K562 (cell line): ENCODE results near the gene NEU3. TPM values are rescaled to one million over a fixed set of nuclear protein-coding genes. Genes with fewer than 3 reads are reported as not detected.

ENCODE experiments used
- ATAC-seq: fragments of 200-7000 bp; cut with Tn5 transposase; 3 replicates; pipeline ENCODE4 v1.9.1; 2020; ENCODE audit warnings: moderate library complexity
- BruUV-seq: library from RNA; stranded (reverse); fragments of 400-500 nt; replicated peaks from 2 replicates; lab custom pipeline; 2021; lab: Mats Ljungman, UMichigan
- CTCF ChIA-PET: fragments of 300-600 bp; formaldehyde crosslinking; extraction: SDS; loops from one replicate; lab custom pipeline; 2021; ENCODE audit warnings: low intra/inter-chr PET ratio; lab: Yijun Ruan, JAX
- POLR2A ChIA-PET: fragments of 300-600, 350-650 bp; sonication (Branson Sonifier 250); formaldehyde crosslinking; extraction: SDS; loops from one replicate; lab custom pipeline; 2021; ENCODE audit warnings: antibody characterized with exemption, inconsistent platforms; lab: Yijun Ruan, JAX
- DNase-seq, 4 experiments: peaks; one replicate each; pipeline versions ENCODE4 v3.0.0 to v3.0.0-alpha.2; 2011 to 2018; ENCODE audit warnings: low spot score in 3 of 4, mixed read lengths in 3 of 4; ENCODE audit errors: extremely low read depth in 1 of 4
- FAIRE-seq: peaks from 2 replicates; lab custom pipeline; 2011; peaks lifted over from hg19 to GRCh38; lab: Jason Lieb, UNC
- H2AFZ ChIP-seq: 2 replicates; pipeline ENCODE4 v1.6.0; 2011; ENCODE audit warnings: low read depth, low read length, control low read depth, inconsistent platforms
- H3K27ac ChIP-seq: fragments of 200-600 bp; 3 replicates; pipeline ENCODE4 v1.8.0; 2011; ENCODE audit warnings: low read depth, mild to moderate bottlenecking, control low read depth, inconsistent platforms, low read length, moderate library complexity, mixed read lengths; ENCODE audit errors: extremely low read depth
- H3K27me3 ChIP-seq, 2 experiments: fragments of 300-600 bp in 1 of 2; 2 replicates in 1 of 2; 3 replicates in 1 of 2; pipeline versions ENCODE4 v1.6.0 to v1.8.0; 2011; ENCODE audit warnings: inconsistent platforms in 2 of 2, low read length in 2 of 2, mild to moderate bottlenecking in 1 of 2, mixed read lengths in 1 of 2, moderate library complexity in 1 of 2; ENCODE audit not compliant: control insufficient read depth in 2 of 2, insufficient read depth in 2 of 2
- H3K36me3 ChIP-seq: fragments of 300-600 bp; 3 replicates; pipeline ENCODE4 v1.8.0; 2011; ENCODE audit warnings: mild to moderate bottlenecking, low read length, inconsistent platforms; ENCODE audit not compliant: control insufficient read depth, insufficient read depth
- H3K4me1 ChIP-seq, 2 experiments: fragments of 200-600 bp in 1 of 2; replicated peaks in 1 of 2; 2 replicates in 1 of 2; 3 replicates in 1 of 2; pipeline versions ENCODE4 v1.5.1 to v1.8.0; 2011; ENCODE audit warnings: inconsistent platforms in 2 of 2, low read length in 2 of 2, mild to moderate bottlenecking in 1 of 2, mixed read lengths in 1 of 2, moderate library complexity in 1 of 2; ENCODE audit not compliant: control insufficient read depth in 2 of 2, insufficient read depth in 2 of 2
- H3K4me2 ChIP-seq: 2 replicates; pipeline ENCODE4 v1.6.1; 2011; ENCODE audit warnings: low read length, control low read depth, inconsistent platforms, mixed read lengths; ENCODE audit not compliant: insufficient read depth
- H3K4me3 ChIP-seq: fragments of 200-600 bp; sonication (generic), shearing (Covaris generic); 2 replicates; pipeline ENCODE4 v1.5.1; 2016; ENCODE audit warnings: control low read depth, inconsistent platforms
- H3K79me2 ChIP-seq: fragments of 200-600 bp; 3 replicates; pipeline ENCODE4 v1.8.0; 2011; ENCODE audit warnings: low read length, inconsistent platforms; ENCODE audit not compliant: control insufficient read depth, insufficient read depth
- H3K9ac ChIP-seq, 2 experiments: 2 replicates each; pipeline versions ENCODE4 v1.6.0 to v1.6.1; 2011; ENCODE audit warnings: low read depth in 2 of 2, low read length in 2 of 2, control low read depth in 1 of 2, inconsistent platforms in 1 of 2, mild to moderate bottlenecking in 1 of 2, mixed read lengths in 1 of 2; ENCODE audit not compliant: insufficient read depth in 1 of 2
- H3K9me1 ChIP-seq: one replicate; pipeline ENCODE4 v1.6.0; 2011; ENCODE audit warnings: inconsistent platforms, mild to moderate bottlenecking, low read length, moderate library complexity; ENCODE audit not compliant: control insufficient read depth, insufficient read depth
- H3K9me3 ChIP-seq: replicated peaks from 2 replicates; pipeline ENCODE4 v1.5.1; 2011; ENCODE audit warnings: low read depth, low read length, inconsistent platforms; ENCODE audit not compliant: control insufficient read depth, insufficient read depth
- H4K20me1 ChIP-seq: replicated peaks from 2 replicates; pipeline ENCODE4 v1.6.1; 2011; ENCODE audit warnings: low read length, inconsistent platforms, mixed read lengths; ENCODE audit not compliant: control insufficient read depth, insufficient read depth
- EWSR1 ChIP-seq: fragments of 450-650 bp; IDR thresholded peaks from 2 replicates; pipeline ENCODE4 v1.6.1; 2018; ENCODE audit warnings: borderline replicate concordance, mild to moderate bottlenecking, low read depth, moderate library complexity; ENCODE audit not compliant: partially characterized antibody
- GABPA ChIP-seq: fragments of 200-800 bp; sonication (Bioruptor generic); conservative IDR thresholded peaks from 2 replicates; pipeline ENCODE4 v1.6.1; 2016; ENCODE audit warnings: low read depth, missing genetic modification characterization, missing compliant biosample characterization
- ZNF436 ChIP-seq: fragments of 250-450, 450-650 bp; sonication (Bioruptor Pico); formaldehyde crosslinking; IDR thresholded peaks from 2 replicates; pipeline ENCODE4 v1.7.0; 2020; ENCODE audit warnings: mild to moderate bottlenecking
- WGBS: fragments of 100-300 bp; shearing (Covaris generic); methylation state at CpG from one replicate; pipeline ENCODE4 v1.1.6; 2016; ENCODE audit warnings: low coverage, mixed read lengths; ENCODE audit not compliant: insufficient coverage; ENCODE audit errors: missing lambda C conversion rate; 5-methylcytosine and 5-hydroxymethylcytosine counted together
- in situ Hi-C: fragments of 300-500 bp; cut with MboI; formaldehyde crosslinking; loops from 4 replicates; pipeline ENCODE4 v1.15.0; 2018; ENCODE audit warnings: inconsistent platforms, mixed read lengths
- intact Hi-C: fragments of 100-400 bp; cut with micrococcal nuclease; formaldehyde crosslinking; loops from 2 replicates; pipeline ENCODE4 v1.14.2; 2022
- polyA plus RNA-seq, 8 experiments: library from polyadenylated mRNA; depleted of rRNA in 4 of 8; stranded (reverse) in 5 of 8; unstranded in 3 of 8; fragments of >200 nt; fragmentation: Nextera tagmentation in 2 of 8; fragmentation: Illumina TruSeq in 1 of 8; extraction: Ambion mirVana in 2 of 8; extraction: Trizol in 1 of 8; gene quantifications; 2 replicates each; pipeline versions ENCODE4 v1.2.1 to v1.2.3, GENCODE V29; 2011 to 2014; ENCODE audit warnings: inconsistent platforms in 1 of 8, missing spikeins in 1 of 8
- total RNA-seq, 7 experiments: library from RNA; depleted of rRNA in 6 of 7; stranded (reverse); fragments of >200 nt in 6 of 7; fragmentation: Illumina TruSeq in 2 of 7; extraction: Trizol in 2 of 7; gene quantifications; 2 replicates each; pipeline versions ENCODE4 v1.2.1 to v1.2.3, GENCODE V29; 2011 to 2021; ENCODE audit warnings: low replicate concordance in 1 of 7
- TF ChIP-seq, protein P1 (sequence below): fragments of 250-450 bp; sonication (Bioruptor Pico); IDR thresholded peaks from 2 replicates; pipeline ENCODE4 v1.9.0; 2021; ENCODE audit warnings: mild to moderate bottlenecking, inconsistent platforms
- TF ChIP-seq, protein P2 (sequence below): fragments of 450-650 bp; IDR thresholded peaks from 2 replicates; pipeline ENCODE4 v1.6.1; 2016; ENCODE audit warnings: borderline replicate concordance

The NEU3 gene
- total and polyA plus RNA-seq, 9 of the 15 experiments (the other 6 are each of a cell fraction or from before 2014, with no cell fraction given), result 6.2 to 41.3 (median 31.1) TPM

DNA sequence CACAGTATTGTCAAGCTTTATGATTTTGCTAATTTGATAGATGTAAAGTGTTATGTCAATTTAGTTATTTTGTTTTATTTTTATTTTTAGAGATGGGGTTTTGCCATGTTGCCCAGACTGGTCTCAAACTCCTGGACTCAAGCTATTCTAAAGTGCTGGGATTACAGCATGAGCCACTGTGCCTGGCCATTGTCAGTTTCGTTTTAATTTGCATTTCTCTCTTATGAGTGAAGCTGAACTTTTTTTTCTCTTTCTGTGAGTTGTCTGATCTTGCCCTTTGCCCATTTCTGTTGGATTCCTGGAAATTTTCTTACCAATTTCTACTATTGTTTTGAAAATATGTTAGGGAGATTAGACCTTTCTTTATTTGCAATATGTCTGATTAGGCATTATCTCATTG is 15.5 kb downstream of the NEU3 start:
- Histone ChIP-seq H3K9ac (no peak overlapping the region), H2AFZ (no peak overlapping the region), H3K27me3 (no peaks in the 10 kb centered on the region), H3K4me2 (no peak overlapping the region), H3K36me3 (peaks cover 71% of the 10 kb centered on the region), H3K79me2 (no peaks in the 10 kb centered on the region), H3K4me1 (no peaks in the 10 kb centered on the region), H3K27ac (no peak overlapping the region), H4K20me1 (no peaks in the 10 kb centered on the region; the same call in 1 of the 2 replicates), H3K9me3 (no peaks in the 10 kb centered on the region), H3K4me3 (no peak overlapping the region), H3K9me1 (no peaks in the 10 kb centered on the region)
- no peak for ATAC-seq
- in situ Hi-C loops (no loop called here), intact Hi-C loops (no loop called here)
- no peak for DNase-seq
- no peak for FAIRE-seq
- CTCF ChIA-PET, result no interaction called here
- BruUV-seq, result no TSS peak
- POLR2A ChIA-PET, result no interaction called here
- no peak for TF ChIP-seq EWSR1
- no peak for TF ChIP-seq GABPA (tag)
- TF ChIP-seq, protein P1, sequence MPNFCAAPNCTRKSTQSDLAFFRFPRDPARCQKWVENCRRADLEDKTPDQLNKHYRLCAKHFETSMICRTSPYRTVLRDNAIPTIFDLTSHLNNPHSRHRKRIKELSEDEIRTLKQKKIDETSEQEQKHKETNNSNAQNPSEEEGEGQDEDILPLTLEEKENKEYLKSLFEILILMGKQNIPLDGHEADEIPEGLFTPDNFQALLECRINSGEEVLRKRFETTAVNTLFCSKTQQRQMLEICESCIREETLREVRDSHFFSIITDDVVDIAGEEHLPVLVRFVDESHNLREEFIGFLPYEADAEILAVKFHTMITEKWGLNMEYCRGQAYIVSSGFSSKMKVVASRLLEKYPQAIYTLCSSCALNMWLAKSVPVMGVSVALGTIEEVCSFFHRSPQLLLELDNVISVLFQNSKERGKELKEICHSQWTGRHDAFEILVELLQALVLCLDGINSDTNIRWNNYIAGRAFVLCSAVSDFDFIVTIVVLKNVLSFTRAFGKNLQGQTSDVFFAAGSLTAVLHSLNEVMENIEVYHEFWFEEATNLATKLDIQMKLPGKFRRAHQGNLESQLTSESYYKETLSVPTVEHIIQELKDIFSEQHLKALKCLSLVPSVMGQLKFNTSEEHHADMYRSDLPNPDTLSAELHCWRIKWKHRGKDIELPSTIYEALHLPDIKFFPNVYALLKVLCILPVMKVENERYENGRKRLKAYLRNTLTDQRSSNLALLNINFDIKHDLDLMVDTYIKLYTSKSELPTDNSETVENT (CRISPR knock-in tag), result no peak
- no peak for TF ChIP-seq ZNF436
- TF ChIP-seq, protein P2, sequence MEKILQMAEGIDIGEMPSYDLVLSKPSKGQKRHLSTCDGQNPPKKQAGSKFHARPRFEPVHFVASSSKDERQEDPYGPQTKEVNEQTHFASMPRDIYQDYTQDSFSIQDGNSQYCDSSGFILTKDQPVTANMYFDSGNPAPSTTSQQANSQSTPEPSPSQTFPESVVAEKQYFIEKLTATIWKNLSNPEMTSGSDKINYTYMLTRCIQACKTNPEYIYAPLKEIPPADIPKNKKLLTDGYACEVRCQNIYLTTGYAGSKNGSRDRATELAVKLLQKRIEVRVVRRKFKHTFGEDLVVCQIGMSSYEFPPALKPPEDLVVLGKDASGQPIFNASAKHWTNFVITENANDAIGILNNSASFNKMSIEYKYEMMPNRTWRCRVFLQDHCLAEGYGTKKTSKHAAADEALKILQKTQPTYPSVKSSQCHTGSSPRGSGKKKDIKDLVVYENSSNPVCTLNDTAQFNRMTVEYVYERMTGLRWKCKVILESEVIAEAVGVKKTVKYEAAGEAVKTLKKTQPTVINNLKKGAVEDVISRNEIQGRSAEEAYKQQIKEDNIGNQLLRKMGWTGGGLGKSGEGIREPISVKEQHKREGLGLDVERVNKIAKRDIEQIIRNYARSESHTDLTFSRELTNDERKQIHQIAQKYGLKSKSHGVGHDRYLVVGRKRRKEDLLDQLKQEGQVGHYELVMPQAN, result no peak
- 38% methylated on average over 1 of the region's 1 CpG for WGBS
